Measurements from ENCODE around the gene IL27RA.
A peak's percentile ranks its signal among the peaks of the same experiment; 100 is the strongest.
"Not testable (repeated sequence)": the region's sequence is repeated elsewhere in the genome, so short reads cannot be mapped to it uniquely, and the experiment has no call there.

Gene IL27RA

DNA sequence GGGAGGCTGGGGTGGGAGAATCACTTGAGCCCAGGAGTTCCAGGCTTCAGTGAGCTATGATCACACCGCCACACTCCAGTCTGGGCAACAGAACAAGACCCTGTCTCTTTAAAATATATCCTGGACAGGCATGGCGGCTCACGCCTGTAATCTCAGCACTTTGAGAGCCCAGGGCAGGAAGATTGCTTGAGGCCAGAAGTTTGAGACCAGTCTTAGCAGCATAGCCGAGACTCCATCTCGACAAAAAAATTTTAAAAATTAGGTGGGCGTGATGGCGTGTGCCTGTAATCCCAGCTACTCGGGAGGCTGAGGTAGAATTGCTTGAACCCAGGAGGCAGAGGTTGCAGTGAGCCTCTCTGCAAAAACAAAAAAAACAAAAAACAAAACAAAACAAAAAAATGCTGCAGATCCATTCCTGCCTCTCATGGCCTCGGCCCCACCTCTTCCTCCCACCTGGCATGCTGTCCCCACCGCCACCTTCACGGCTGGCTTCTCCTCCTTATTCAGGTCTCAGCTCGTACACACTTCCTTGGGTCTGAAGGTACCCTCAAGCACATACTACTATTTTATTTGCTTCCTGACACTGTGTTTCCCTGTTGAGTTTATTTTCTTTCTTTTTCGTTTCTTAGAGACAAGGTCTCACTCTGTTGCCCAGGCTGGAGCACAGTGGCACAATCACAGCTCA, 30.7 kb upstream of the IL27RA start:
- DNase-seq: no peak

DNA sequence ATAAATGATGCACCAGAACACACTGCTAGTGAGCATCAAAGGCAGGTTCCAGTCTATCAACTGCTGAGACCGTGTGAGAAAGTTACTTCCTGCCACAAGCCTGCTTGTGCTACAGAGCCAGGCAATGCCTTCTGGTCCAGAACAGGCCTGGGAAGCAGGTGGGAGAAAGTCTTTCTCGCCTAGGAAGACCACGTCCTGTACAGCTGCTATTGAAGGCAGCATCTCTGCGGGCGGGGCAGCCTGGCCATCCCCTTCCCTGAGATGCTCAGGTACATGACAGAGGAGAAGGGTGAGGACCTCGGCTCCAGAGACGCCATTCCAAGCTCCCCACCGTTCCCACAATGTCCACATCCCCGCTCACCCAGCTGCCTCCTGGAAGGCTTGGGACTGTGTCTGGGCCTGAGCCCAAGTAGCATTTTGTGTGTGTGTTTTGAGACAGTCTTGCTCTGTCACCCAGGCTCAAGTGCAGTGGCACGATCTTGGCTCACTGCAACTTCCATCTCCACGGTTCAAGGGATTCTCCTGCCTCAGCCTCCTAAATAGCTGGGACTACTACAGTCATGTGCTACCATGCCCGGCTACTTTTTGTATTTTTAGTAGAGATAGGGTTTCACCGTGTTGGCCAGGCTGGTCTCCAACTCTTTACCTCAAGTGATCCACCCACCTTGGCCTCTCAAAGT, 28.9 kb upstream of the IL27RA start:
- DNase-seq: no peak

DNA sequence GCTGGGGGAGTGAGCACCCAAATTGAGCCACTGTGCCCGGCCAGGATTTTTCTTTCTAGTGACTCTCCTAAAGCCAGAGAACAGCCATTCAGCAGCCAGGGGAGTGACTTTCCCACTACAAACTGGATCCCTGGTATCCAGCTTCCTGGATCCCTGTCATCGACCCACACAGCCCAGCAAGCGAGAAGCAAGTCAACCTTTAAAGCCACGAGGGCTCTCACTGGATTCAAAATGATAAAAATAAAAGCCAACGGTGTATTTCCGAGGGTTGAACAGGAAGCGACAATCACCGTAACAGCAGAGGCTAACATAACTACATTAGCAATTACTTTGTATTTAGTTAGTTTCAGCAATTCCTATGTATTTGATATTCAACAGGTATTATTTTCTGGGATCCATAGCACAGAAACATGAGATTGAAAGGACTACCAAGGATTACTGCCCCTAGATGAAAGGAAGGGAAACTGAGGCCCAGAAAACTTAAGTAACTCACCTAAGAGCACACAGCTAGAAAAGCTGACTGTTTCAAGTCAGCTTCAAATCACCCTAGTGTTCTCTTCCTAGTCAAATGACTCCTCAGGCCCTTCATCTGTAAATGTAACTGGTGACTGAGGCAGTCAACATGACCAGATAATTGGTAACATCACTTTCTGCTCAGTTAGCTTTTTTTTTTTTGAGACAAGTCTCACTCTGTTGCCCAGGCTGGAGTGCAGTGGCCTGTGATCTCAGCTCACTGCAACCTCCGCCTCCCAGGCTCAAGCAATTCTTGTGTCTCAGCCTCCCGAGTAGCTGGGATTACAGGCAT, 28.1 kb upstream of the IL27RA start:
- DNase-seq: no peak

DNA sequence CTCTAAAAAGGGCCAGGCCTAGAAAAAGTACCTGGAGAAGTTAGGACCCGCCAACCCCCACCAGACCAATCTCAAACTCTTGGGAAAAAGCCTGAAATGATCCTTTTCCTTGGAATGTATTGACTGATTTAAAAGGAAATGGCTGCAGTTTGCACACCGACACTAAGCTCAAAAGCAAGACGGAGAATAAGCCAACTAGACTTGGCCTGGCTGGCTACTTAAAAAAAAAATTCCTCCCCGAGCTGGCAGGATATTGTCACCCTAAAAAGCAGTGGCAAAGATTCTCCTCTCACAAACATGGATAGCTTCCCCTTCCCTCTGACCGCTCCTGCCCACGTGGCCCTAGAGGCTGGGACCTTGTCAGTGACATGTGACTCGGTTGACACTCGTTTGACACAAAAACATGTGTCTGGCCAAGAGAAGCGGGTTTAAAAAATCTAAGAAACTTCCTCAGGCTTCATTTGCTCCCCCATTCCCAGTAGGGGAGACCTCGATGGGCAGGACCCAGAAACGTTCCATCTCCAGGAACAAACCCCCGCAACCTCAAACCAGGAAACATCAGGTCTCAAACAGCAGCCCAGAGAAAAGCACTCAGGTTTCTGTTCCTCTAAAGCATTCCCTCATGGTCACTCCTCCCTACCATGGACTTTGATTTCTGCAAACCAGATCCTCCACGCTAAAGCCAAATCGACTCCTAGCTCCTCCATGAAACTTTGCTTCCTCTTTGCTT, 26.8 kb upstream of the IL27RA start:
- no peak for DNase-seq

DNA sequence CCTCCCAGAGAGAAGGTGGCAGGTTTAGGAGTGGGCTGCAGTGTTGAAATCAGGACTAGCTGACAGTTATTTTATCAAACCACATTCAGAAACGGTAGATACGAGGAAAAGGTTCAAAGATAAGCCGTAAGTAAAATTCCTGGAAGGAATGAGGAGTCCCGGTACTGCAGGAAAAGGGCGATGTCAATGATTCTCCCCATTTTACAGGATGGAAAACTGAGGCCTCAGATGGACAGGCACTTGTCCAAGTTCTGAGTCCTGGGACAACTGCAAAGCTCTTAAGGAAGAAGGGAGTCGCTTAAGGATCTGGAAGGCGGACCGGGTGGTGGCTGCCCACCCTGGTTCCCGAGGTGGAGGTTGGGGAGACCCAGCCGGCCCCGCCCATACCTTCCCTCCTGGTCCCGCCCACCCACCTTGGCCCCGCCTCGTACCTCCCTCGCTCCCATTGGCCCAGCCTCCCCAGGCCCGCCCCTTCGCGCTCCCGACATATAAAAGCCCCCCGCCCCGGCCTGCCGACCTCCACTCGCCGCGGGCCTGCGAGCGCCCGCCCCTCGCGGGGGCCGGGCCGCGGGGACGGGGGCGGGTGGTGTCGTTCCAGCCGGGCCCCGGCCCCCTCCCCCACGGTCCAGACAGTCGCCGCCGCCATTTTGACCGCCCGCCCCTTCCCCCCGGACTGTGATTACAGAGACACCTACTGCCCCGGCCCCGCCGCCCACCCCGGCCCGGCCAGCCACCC, 26.0 kb upstream of the IL27RA start:
- peak; percentile 57 to 80 for DNase-seq

DNA sequence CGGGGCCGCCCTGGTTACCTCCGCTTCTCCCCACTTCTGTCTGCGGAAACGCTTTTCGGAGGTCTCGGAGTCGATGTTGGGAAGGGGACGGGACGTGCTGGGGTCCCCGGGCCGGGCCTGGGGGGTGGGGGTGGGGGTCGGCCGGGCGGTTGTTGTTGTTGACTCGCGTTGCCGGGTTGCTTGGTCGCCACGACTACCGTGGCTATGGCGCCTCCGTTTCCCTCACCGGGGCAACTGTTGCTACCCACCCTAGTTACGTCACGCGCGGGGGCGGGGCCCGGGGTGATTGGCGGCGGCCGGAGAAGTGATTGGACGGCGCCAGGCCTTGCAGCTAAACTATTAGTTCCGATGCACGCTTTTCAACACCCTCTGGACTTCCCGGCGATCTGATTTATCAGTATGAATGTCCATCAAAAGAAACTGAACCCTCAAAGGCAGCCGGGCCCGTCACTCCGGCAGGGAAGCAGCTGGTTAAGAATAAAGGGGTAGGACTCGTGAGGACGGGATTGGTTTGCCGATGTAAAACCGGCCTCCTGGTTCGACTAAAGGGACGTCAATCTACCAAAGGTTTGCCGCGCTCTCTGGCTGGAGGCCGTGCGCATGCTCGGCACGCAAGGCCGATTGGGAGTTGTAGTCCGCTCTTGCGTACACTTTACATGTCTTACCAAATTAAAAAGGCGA, 25.3 kb upstream of the IL27RA start, which contains the start of gene RFX1:
TSS of gene RFX1 (minus strand) at position 236 of the 681 bp plus-strand sequence. CDS start 12,477 bp downstream, outside the sequence.
- DNase-seq: peak; percentile 99 to 100

DNA sequence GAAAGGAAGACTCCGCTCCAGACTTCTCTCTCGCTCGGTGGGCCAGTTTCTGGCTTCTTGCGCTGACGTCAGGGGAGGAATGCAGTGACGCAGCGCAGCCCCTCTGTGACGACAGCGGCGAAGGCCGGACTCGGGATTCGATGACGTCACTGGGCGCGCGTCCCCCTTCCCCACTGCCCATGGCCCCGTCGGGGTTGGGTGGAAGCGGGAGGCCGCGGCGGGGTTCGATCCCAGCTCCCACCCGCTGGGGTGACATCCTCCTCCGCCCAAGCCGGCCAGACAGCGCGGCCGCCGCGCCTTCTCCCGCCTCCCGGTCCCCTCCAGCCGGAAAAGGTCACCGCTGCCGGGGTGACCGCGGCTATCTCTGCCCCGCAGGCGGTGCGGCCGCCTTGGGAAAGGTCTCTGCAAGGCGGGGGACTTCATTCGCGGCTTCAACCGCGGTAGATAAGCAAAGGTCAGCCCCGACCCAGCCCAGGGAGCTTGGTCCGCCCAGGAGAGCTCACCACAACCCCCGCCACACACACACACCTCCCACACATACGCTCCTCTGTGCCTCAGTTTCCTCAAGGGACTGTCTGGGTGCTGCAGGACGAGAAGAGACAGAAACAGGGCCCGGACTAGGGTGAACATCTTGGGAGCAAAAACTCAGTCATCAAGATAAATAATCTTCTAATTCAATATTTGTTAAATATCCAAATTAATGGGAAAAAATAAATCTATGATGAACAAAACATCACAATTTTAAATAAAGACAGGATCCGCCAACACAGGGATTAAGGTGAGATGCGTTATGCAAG, 24.6 kb upstream of the IL27RA start:
- peak; percentile 93 to 94 for DNase-seq

DNA sequence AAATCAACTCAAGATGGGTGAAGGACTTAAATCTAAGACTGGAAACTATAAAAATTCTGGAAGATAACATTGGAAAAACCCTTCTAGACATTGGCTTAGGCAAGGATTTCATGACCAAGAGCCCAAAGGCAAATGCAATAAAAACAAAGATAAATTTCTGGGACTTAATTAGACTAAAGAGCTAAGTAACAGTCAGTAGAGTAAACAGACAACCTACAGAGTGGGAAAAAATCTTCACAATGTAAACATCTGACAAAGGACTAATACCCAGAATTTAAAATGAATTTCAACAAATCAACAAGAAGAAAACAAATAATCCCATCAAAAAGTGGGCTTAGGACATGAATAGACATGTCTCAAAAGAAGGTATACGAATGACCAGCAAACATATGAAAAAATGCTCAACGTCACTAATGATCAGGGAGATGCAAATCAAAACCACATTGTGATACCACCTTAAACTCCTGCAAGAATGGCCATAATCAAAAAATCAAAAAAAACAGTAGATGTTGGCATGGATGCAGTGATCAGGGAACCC, 19.1 kb upstream of the IL27RA start:
- DNase-seq: no peak

DNA sequence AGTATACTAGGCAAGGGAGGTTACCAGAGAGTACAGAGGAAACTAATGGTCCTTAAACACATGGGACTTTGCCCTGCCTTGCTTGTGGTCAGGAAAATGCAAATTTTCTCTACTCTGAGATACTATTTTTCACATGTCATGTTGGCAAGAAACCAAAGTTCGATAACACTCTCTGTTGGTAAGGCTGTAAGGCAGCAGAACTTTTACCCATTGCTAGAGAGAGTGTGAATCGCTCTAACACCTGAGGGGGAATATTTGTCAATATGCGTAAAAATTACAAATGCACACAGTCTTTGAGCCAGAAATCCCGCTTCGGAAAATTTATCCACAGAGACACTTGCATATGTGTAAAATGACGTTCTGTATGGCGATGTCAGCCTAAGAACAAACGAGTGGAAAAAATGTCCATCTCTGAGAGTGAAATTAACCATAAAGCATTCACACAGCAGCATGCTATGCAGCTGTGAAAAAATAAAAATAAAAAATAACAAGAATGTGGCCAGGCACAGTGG, 16.0 kb upstream of the IL27RA start:
- DNase-seq: no peak

DNA sequence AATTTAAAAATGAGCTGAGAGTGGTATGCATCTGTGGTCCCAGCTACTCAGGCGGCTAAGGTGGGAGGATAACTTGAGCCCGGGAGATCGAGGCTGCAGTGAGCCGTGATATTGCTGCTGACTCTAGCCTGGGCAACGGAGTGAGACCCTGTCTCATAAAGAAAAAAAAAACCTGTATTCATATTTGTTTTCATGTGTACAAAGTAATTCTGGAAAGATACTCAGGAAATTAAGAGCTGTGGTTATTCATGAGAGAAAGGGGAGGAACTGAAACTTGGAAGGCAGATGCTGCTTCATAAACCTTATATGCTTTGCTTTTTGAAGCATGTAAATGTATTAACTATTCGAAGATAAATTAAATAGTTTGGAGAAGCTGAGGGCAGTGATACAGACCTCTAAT, 12.5 kb upstream of the IL27RA start:
- DNase-seq: no peak

DNA sequence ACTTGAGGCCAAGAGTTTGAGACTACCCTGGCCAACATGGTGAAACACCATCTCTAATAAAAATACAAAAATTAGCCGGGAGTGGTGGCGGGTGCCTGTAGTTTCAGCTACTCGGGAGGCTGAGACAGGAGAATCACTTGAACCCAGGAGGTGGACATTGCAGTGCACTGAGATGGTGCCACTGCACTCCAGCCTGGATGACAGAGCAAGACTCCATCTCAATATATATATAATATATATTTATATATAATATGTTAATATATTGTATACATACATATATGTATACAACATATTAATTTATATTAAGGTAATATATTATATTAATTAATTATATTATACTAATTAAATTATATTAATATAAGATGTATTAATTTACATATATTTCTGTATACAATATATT, 11.8 kb upstream of the IL27RA start:
- DNase-seq: not testable (repeated sequence)

DNA sequence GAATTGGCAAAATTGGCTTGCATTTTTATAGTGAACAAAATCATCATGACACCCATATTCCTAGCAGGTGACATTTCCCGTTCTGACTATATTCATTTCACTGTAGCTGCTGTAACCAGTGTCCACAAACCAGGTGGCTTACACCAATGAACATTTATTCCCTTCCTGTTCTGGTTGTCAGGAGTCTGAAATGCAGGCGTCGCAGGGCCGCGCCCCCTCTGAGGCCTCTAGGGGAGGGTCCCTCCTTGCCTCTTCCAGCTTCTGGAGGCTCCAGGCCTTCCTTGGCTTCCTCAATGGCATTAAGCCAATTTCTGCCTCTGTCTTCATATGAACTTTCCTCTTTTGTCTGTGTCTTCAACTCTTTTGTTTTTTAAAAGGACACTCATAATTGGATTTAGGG, 10.1 kb upstream of the IL27RA start:
- DNase-seq: no peak

DNA sequence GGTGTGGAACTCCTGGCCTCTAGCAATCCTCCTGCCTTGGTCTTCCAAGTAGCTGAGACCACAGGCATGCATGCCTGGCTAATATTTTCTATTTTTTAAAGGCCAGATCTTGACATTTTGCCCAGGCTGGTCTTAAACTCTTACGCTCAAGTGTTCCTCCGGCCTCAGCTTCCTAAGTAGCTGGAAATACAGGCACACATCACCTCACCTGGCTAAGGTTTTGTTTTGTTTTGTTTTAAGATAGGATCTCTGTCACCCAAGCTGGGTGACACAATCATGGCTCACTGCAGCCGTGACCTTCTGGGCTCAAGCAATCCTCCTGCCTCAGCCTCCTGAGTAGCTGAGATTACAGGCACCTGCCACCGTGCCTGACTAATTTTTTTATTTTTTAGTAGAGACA, 9.1 kb upstream of the IL27RA start:
- DNase-seq: no peak

DNA sequence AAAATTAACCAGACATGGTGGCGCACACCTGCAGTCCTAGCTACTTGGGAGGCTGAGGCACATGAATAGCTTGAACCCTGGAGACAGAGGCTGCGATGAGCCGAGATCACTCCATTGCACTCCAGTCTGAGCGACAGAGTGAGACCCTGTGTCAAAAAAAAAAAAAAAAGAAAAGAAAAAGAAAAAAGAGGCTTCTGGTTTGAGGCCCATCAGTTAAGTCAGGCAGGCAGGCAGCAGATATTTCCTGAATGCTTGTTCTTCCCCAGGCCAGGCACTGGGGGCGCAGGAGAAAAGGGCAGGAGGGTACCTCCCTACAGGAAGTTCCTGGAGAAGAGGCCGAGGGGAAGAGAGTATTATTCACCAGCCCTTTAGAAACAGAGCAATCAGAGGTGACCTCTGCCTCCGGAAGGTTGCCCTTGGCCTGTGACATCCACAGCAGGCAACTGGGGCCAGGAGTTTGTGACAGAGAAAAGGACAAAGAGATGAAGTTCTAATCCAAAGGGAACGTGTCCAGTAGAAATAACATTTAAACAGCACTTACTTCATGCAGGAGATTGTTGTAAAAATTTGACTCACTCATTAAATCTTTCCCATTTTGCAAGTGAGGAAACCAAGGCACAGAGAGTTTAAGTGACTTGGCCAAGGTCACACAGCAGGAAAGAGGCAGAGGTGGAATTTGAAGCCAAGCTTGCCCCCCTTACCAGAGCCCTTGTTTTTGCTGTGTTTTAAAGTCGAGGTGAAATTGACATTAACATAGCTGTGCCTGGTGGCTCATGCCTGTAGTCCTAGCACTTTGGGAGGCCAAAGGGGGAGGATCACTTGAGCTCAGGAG, 7.9 kb upstream of the IL27RA start:
- DNase-seq: no peak

DNA sequence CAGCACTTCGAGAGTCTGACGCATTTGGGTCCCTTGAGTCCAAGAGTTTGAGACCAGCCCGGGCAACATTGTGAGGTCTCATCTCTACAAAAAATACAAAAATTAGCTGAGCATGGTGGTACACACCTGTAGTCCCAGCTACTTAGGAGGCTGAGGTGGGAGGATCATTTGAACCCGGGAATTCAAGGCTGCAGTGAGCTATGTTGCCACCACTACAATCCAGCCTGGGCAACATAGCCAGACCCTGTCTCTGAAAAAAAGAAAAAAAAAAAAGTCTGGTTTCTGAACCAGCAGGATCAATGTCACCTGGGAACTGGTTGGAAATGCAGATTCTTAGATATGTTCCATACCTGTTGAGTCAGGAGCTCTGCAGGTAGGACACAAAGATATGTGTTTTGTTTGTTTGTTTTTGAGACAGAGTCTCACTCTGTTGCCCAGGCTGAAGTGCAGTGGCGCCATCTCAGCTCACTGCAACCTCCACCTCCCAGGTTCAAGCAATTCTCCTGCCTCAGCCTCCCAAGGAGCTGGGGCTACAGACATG, 4.8 kb upstream of the IL27RA start:
- not testable (repeated sequence) for DNase-seq

DNA sequence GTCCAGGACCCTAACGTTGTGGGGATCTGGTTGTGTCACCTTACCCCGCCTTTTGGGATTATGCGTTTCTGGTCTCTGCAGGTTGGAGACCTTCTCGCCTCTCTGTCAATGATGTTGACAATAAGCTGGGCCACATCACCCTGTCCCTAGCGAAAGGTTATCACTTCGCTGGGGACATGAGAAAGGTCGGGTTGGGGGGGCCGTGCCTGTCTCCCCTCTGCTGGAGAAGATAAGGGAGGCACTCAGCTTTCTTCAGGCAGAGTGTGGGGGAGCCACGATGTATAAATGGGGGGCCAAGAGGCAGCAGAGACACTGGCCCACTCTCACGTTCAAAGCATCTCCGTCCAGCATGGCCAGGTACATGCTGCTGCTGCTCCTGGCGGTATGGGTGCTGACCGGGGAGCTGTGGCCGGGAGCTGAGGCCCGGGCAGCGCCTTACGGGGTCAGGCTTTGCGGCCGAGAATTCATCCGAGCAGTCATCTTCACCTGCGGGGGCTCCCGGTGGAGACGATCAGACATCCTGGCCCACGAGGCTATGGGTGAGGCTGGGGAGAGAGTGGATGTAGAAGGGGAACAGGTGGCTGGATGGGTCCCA, 3.6 kb upstream of the IL27RA start, which contains the start of gene RLN3:
TSS of gene RLN3 (plus strand) at position 293 of the 595 bp plus-strand sequence. CDS start at position 350, 57 bp downstream.
- DNase-seq: no peak

DNA sequence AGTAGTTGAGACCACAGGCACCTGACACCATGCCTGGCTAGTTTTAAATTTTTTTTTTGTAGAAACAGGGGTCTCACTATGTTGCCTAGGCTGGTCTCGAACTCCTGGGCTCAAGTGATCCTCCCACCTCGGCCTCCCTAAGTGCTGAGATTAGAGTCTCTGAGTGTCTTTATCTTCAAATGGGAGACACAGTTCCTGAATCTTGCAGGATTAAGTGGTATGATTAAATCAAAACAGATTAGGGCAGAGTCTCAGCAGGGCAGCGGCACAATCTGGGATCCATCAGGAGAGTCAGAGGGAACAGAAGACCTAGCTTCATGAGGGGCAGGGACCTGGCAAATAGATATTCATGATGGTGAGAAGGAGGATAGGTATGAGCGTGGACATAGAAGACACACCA, 2.7 kb upstream of the IL27RA start:
- DNase-seq: no peak

DNA sequence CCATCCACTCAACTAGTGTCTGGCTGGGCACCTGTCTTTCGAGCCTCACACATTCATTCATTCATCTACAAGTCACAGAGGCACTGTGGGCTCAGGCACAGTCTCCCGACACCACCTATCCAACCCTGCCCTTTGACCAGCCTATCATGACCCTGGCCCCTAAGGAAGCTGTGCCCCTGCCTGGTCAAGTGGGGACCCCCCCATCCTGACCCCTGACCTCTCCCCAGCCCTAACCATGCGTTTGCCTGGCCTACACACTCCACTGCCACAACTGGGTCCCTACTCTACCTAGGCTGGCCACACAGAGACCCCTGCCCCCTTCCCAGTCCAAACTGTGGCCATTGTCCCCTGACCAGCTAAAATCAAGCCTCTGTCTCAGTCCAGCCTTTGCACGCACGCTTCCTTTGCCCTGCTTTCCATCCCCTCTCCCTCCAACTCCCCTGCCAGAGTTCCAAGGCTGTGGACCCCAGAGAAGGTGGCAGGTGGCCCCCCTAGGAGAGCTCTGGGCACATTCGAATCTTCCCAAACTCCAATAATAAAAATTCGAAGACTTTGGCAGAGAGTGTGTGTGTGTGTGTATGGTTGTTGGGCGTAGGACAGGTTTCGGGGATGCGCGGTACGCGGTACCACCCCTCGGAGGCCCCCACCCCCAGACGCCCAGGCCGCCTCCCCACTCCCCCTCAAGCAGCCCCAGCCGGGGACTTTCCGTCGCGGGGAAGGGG, 404 bp upstream of the IL27RA start:
- no peak for DNase-seq

Data from NCI-H2081 (cell line).